ENCODE measurements around the gene PPP2R2C. TPM values are rescaled to one million over a fixed set of nuclear protein-coding genes. Genes with fewer than 3 reads are reported as not detected.

The PPP2R2C gene
- total RNA-seq, 3 donors from 2014 or later: 0.16 to 0.66 (median 0.44) TPM

DNA sequence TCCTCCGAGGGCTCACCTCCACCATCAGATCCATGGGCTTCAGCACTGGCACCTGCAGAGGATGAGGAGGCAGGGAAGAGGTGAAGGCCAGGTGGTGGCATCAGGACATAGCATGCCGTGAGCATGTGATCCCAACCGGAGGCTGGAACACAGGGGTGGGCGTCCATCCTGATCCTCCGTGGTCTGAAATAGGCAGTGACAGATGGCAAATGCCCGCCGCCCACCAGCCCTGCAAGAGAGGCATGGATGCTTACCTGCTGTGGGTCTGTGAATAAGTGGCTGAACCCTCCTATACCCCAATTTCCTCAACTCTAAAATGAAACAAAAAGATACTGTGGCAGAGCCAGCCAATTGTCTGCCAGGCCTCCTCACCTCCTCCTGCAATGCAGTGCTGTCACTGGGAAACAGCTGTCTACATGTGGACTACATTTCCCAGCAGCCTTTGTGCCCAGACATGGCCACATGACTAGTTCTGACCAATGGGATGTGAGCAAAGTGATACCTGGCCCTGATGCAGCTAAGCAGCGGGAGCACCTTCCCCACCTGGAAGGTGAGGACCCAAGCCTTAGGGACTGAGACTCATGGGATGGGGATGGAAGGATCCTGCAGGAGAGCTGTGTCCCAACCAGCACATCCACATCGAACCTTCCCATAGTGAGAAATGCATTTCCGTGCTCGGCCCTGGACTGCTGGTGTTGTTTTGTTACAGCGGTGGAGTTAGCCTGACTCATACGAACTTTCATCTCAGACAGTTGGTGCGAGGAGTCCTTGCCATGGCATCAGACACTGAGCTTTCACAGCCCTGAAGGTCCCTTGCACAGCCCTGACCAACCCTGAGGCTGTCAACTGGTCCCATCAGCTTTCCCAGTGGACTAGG, 99.5 kb downstream of the PPP2R2C start:
- Histone ChIP-seq H3K9me3 (no peaks in the 10 kb centered on the region), H3K36me3 (no peaks in the 10 kb centered on the region), H3K4me1 (no peaks in the 10 kb centered on the region), H3K27me3 (peaks cover 0 to 22% of the 10 kb centered on the region in 2 donors), H3K27ac (no peak overlapping the region), H3K4me3 (no peak overlapping the region)
- TF ChIP-seq CTCF (IDR thresholded peaks at IDR 0.05): no peak
- TF ChIP-seq POLR2AphosphoS5 (IDR thresholded peaks at IDR 0.05): no peak
- TF ChIP-seq POLR2A (IDR thresholded peaks at IDR 0.05): no peak
- no peak for DNase-seq (ENCODE audit: low spot score in 2 of 2)
- intact Hi-C loops (cut with DNase I; ENCODE audit: low total_unique reads): no loop called here

- Histone ChIP-seq H3K27ac (no peak overlapping the region), H3K4me3 (no peak overlapping the region), H3K4me1 (no peaks in the 10 kb centered on the region), H3K9me3 (no peaks in the 10 kb centered on the region), H3K36me3 (no peaks in the 10 kb centered on the region), H3K27me3 (peaks cover 0 to 32% of the 10 kb centered on the region in 2 donors)
- no peak for TF ChIP-seq POLR2AphosphoS5 (IDR thresholded peaks at IDR 0.05)
- TF ChIP-seq POLR2A (IDR thresholded peaks at IDR 0.05): no peak
- TF ChIP-seq CTCF (IDR thresholded peaks at IDR 0.05): no peak
- no peak for DNase-seq (ENCODE audit: low spot score in 2 of 2)
- intact Hi-C loops (cut with DNase I; ENCODE audit: low total_unique reads): no loop called here
These were observed 100.6 kb downstream of the PPP2R2C start for GRCh38 chr4:6371812-6372211.

GRCh38 chr4:6371271-6371670, 101.1 kb downstream of the PPP2R2C start:
- no peak for DNase-seq (ENCODE audit: low spot score in 2 of 2)
- TF ChIP-seq CTCF (IDR thresholded peaks at IDR 0.05): no peak
- peaks cover 0 to 32% of the 10 kb centered on the region in 2 donors for H3K27me3 ChIP-seq

DNA sequence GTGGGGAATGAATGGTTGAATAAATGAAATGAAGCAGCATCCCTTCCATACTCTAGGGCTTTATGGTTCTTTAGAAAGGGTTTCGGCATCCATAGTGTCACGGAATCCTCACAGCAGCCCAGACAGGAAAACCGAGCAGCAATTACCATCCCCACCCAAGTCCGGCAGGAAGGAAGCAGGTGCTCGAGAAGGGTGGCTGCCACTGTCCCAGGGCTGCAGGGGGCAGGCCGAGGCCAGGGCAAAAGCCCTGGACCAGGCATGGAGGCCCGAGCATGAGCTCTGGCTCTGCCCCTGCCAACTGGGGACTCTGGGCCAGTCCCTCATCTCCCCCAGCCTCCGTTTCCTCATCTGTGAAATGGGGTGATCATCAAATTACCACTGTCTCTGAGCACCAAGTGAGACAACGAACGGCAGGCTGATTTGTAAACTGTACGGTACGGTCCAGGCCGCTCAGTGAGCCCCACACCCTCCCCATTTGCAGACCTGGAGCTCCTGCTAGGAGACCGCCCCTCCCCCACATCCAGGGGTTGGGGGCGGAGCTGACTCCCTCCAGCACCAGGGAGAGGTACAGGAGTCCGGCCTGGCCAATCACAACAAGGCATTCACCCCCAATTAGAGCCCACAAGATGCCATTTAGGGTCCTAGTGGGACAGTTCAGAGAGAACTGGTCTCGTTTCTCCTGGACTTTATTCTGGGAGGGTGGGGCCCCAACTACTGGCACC, 102.3 kb downstream of the PPP2R2C start:
- DNase-seq (ENCODE audit: low spot score in 2 of 2): no peak
- H3K4me1 ChIP-seq: no peaks in the 10 kb centered on the region
- intact Hi-C loops (cut with DNase I; ENCODE audit: low total_unique reads): no loop called here
- H3K36me3 ChIP-seq: no peaks in the 10 kb centered on the region
- TF ChIP-seq CTCF (IDR thresholded peaks at IDR 0.05) (no peak), POLR2A (IDR thresholded peaks at IDR 0.05) (no peak), POLR2AphosphoS5 (IDR thresholded peaks at IDR 0.05) (no peak)
- peaks cover 0 to 32% of the 10 kb centered on the region in 2 donors for H3K27me3 ChIP-seq
- H3K4me3 ChIP-seq: no peak overlapping the region
- H3K27ac ChIP-seq: no peak overlapping the region
- H3K9me3 ChIP-seq: no peaks in the 10 kb centered on the region

More at GRCh38 chr4:6371271-6371670, 101.1 kb downstream of the PPP2R2C start:
- no peak overlapping the region for H3K27ac ChIP-seq
- H3K9me3 ChIP-seq: no peaks in the 10 kb centered on the region
- intact Hi-C loops (cut with DNase I; ENCODE audit: low total_unique reads): no loop called here
- no peaks in the 10 kb centered on the region for H3K4me1 ChIP-seq
- H3K4me3 ChIP-seq: no peak overlapping the region
- H3K36me3 ChIP-seq: no peaks in the 10 kb centered on the region

DNA sequence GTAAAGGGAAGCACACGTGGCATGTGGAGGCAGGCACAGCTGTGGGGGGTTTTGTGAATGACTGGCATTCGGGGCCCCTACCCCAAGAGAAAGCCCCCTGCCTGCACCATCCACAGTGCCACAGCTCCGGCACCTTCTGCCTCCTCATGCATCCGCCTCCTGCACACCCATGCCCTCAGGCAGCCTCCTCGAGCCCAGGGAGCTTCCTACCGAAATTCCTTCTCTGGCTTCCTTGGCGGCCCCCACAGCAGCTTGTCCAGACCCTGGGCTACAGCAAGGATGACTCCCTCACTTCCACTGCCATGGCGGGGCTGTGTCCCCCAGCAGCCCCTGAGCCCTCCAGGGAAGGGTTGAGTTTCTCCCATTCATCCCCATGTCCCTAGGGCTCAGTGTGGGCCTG, 102.9 kb downstream of the PPP2R2C start:
- intact Hi-C loops (cut with DNase I; ENCODE audit: low total_unique reads): no loop called here
- no peaks in the 10 kb centered on the region for H3K36me3 ChIP-seq
- no peak overlapping the region for H3K27ac ChIP-seq
- TF ChIP-seq POLR2A (IDR thresholded peaks at IDR 0.05) (no peak), CTCF (IDR thresholded peaks at IDR 0.05) (no peak), POLR2AphosphoS5 (IDR thresholded peaks at IDR 0.05) (no peak)
- H3K4me3 ChIP-seq: no peak overlapping the region
- no peaks in the 10 kb centered on the region for H3K9me3 ChIP-seq
- DNase-seq (ENCODE audit: low spot score in 2 of 2): no peak
- H3K4me1 ChIP-seq: no peaks in the 10 kb centered on the region
- peaks cover 0 to 32% of the 10 kb centered on the region in 2 donors for H3K27me3 ChIP-seq
